ENCODE measurements around the gene FAM180A.

The FAM180A gene

DNA sequence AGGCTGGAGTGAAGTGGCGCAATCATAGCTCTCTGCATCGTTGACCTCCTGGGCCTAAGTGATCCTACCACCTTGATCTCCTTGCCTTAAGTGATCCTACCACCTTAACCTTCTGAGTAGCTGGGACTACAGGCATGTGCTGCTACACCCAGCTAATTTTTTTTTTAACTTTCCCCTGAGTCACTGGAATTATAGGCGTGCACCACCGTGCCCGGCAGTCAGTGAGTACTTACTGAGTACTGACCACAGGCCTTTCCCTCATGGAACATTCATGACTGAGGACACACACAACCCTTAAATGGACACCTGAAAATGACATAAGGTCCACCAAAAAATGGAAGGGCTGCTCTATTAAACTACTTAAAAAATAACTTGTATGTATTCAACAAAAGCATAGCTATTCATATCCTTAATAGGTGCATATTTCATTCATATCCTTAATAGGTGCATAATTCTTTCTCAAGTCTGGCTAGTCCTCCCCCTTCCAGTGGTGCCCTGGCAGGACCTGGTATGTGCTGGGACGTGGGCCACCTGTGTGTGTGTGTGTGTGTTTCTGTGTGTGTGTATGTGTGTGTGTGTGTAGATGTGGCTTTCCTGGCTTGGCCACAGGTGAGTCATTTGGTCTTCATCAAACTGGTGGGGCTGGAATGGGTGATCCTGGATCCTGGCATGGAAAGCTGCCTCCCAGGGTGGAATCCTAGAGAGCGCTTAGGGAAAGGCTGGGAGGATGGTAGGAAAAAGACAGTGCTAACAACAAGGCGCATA, 3.5 kb downstream of the FAM180A start:
- TF ChIP-seq, protein P1, sequence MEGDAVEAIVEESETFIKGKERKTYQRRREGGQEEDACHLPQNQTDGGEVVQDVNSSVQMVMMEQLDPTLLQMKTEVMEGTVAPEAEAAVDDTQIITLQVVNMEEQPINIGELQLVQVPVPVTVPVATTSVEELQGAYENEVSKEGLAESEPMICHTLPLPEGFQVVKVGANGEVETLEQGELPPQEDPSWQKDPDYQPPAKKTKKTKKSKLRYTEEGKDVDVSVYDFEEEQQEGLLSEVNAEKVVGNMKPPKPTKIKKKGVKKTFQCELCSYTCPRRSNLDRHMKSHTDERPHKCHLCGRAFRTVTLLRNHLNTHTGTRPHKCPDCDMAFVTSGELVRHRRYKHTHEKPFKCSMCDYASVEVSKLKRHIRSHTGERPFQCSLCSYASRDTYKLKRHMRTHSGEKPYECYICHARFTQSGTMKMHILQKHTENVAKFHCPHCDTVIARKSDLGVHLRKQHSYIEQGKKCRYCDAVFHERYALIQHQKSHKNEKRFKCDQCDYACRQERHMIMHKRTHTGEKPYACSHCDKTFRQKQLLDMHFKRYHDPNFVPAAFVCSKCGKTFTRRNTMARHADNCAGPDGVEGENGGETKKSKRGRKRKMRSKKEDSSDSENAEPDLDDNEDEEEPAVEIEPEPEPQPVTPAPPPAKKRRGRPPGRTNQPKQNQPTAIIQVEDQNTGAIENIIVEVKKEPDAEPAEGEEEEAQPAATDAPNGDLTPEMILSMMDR (IDR thresholded peaks at IDR 0.05) = no peak

DNA sequence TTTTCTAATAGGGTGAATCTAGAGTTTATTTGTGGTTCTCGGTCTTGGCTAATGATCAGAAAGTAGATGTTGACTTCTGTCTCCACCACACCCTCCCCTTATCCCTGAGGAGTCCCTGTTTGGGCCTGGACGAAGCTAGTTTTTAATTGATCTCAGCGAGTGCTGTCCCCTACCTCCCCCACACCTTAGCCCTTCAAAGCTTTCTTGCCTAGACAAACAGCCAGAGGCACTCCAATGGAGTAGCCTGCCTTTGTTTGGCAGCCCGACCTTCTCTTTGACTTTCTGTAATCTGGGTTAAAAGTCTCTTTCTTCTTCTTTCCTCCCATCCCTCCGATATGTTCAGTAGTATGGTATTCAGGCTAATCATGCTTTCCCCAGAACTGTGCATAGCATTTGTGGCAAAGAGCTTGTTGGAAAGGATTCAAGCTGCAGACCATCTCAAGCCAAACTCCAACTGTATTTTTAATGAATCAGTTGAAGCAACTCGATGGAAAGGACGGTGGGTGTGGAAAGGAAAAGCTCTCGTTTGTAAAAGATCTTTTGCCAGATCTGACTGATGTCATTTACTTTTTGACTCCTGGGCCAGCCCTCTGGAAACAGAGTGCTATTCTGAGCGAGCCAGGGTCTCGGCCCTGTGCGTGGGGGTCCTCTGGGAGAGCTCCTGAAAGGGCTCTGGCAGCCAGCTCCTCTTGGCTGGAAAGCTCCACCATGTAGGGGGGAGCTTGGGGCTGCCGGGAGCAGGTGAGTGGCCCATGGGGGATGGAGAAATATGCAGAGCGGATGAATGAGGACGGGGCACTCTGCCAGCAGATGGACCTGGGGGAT, 4.5 kb downstream of the FAM180A start:
- TF ChIP-seq, protein P1 (IDR thresholded peaks at IDR 0.05) = no peak

DNA sequence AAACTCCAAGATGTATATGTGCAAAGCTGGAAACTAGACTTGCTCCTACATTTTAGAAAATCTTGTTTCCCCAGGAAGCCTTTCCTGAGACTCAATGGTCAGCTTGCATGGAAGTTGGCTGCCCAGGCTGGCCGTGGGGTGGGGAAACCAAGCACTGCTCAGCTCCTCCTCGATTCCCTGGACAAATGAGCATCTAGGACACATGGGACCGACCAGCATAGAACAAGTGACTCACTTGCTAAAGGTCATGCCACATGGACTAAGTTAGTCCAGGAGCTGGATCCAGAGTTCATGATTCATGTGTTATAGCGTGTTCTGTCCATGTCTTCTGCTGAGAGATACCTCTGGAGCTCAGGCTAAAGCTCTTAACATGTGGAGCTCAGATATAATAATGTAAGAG, 6.2 kb downstream of the FAM180A start:
- TF ChIP-seq, protein P1 (IDR thresholded peaks at IDR 0.05) = no peak

DNA sequence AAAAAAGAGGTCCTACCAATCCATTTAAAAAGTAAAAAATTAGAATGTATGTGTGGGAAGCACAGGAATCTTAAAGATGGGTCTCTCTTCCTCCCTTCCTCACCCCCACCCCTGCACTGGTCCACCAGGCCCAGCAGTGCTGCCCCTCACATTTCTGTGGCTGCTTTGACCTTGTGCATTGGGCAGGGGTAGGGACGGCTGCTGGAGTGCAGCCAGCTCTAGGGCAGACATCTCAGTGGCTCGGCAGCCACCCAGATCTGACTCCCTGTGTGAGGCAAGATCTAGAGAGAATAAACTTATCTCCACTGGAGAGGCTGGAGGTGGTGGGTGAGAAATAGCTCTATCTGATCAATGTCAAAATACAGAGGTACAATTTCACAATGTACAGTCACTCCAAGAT, 6.7 kb downstream of the FAM180A start:
- TF ChIP-seq, protein P1 (IDR thresholded peaks at IDR 0.05) = no peak

DNA sequence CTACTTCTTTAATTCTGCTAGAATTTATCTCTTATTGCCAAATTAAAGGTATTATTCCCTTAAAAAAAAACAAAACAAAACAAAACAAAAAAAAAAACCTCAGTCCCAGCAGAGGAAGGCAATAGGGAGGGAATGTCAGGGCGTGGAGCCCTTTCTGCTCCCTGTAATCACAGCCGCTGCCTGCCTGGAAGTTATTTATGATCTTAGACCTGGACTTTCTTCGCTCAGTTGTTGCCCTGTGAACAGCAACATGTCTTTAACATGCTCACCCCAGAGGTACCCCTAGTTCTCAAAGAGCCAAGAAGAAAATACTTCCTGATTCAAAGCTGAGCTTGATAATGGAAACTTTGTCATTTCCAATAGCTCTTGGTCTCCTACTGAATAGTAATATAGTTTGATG, 7.7 kb downstream of the FAM180A start:
- TF ChIP-seq, protein P1 (IDR thresholded peaks at IDR 0.05) = no peak

DNA sequence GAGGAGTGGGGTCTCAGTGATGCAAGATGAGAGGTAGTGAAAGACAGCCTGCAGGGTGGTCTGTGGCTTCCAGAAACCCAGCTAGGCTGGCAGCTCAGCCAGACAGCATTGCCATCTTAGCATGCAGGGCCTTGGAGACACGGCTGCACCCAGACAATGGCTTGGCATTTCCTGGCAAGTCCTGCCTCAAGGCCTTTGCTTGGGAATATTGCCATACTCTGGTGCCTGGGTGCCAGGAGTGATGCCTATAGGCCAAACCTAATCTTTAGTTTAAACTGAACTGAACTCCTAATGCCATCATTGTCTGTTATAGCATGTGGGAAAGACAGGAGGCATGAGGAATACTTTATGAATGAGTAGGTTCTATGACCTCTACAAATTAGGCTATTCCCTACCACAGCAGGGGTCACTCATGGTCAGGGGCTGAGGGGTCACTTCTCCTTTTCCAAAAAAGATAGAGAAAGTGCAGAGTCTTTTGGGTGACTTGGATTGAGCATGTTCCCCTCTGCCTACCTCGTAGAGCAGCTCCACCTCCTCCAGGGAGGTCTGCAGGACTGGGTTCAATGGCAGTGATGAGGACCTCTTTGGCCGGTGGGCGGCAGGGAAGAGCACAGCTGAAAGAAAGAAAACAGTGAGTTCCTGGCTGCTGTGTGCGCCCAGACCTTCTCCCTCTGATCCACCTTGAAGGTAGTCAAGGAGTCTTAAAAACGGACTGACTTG, 11.9 kb downstream of the FAM180A start:
- TF ChIP-seq, protein P1 (IDR thresholded peaks at IDR 0.05) = no peak

DNA sequence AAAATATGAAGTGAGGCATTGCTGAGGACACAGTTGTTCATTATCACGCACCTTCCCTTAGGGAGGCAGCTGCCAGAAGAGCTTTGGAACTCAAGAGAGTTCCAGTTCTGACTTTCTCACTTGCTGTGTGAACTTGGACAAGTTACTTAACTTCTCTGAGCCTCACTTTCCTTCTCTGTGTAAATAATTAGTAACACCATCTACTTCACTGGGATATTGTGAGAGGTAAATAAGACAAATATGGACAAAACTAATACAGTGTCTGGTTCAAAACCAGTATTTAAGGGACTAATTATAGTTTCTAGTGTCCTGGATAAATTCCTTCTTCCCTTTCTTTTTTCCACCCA, 14.3 kb downstream of the FAM180A start:
- TF ChIP-seq, protein P1 (IDR thresholded peaks at IDR 0.05) = no peak

All from LNCAP (cell line).